CD4-positive, alpha-beta memory T cell (primary cell): ENCODE measurements around the gene LRRC43. TPM values are rescaled to one million over a fixed set of nuclear protein-coding genes. Genes with fewer than 3 reads are reported as not detected.

Experiments
- CTCF ChIA-PET: fragments of 350-600 bp; sonication (Branson Sonifier 250); formaldehyde crosslinking; loops from one replicate; lab custom pipeline; 2021; ENCODE audit warnings: inconsistent platforms; ENCODE audit not compliant: partially characterized antibody; lab: Charles Lee
- POLR2A ChIA-PET: fragments of 350-600 bp; sonication (Branson Sonifier 250); formaldehyde crosslinking; loops from one replicate; lab custom pipeline; 2021; ENCODE audit not compliant: partially characterized antibody; lab: Charles Lee
- DNase-seq, 5 donors: peaks; one replicate each; pipeline versions ENCODE4 v3.0.0 to v3.0.0-alpha.2; 2020 to 2022; ENCODE audit warnings: mixed read lengths in 1 of 5
- H3K27ac ChIP-seq: one replicate; pipeline ENCODE4 v1.7.0; 2013; ENCODE audit warnings: low read depth, low read length
- H3K27me3 ChIP-seq: 2 replicates; pipeline ENCODE4 v1.7.0; 2013; ENCODE audit warnings: mild to moderate bottlenecking, low read length, moderate library complexity; ENCODE audit not compliant: insufficient read depth
- H3K36me3 ChIP-seq: 2 replicates; pipeline ENCODE4 v1.7.0; 2013; ENCODE audit warnings: mild to moderate bottlenecking, low read length, moderate library complexity; ENCODE audit not compliant: insufficient read depth
- H3K4me1 ChIP-seq: 2 replicates; pipeline ENCODE4 v1.7.0; 2013; ENCODE audit warnings: mild to moderate bottlenecking, low read length, moderate library complexity; ENCODE audit not compliant: insufficient read depth
- H3K4me3 ChIP-seq, 2 donors: one replicate each; pipeline ENCODE4 v1.7.0; 2013; ENCODE audit warnings: low read length in 2 of 2, mild to moderate bottlenecking in 1 of 2
- H3K9me3 ChIP-seq, 2 donors: one replicate each; pipeline ENCODE4 v1.7.0; 2013; ENCODE audit warnings: low read length in 2 of 2, control low read depth in 1 of 2; ENCODE audit not compliant: control insufficient read depth in 1 of 2
- H3K27ac Mint-ChIP-seq, 7 donors: one replicate each; pipeline ENCODE4 v1.8.0; 2020 to 2021; ENCODE audit warnings: mixed read lengths in 7 of 7, mild to moderate bottlenecking in 6 of 7, inconsistent platforms in 3 of 7, moderate library complexity in 3 of 7
- H3K27me3 Mint-ChIP-seq, 2 donors: one replicate each; pipeline ENCODE4 v1.8.0; 2020 to 2021; ENCODE audit warnings: mixed read lengths in 2 of 2
- H3K36me3 Mint-ChIP-seq, 2 donors: one replicate each; pipeline ENCODE4 v1.8.0; 2020 to 2021; ENCODE audit warnings: mixed read lengths in 2 of 2, inconsistent platforms in 1 of 2, mild to moderate bottlenecking in 1 of 2
- H3K4me1 Mint-ChIP-seq, 4 donors: one replicate each; pipeline ENCODE4 v1.8.0; 2020 to 2021; ENCODE audit warnings: mixed read lengths in 4 of 4, mild to moderate bottlenecking in 1 of 4
- H3K4me3 Mint-ChIP-seq, 8 donors: one replicate each; pipeline ENCODE4 v1.8.0; 2020 to 2021; ENCODE audit warnings: mixed read lengths in 8 of 8, mild to moderate bottlenecking in 7 of 8, moderate library complexity in 6 of 8, inconsistent platforms in 3 of 8
- H3K9me3 Mint-ChIP-seq, 8 donors: one replicate each; pipeline ENCODE4 v1.8.0; 2020 to 2021; ENCODE audit warnings: mixed read lengths in 8 of 8, mild to moderate bottlenecking in 5 of 8, inconsistent platforms in 3 of 8, moderate library complexity in 1 of 8
- intact Hi-C: fragments of 100-400 bp; cut with micrococcal nuclease; formaldehyde crosslinking; loops from one replicate; pipeline ENCODE4 v1.15.1; 2023
- polyA plus RNA-seq, 2 donors: library from polyadenylated mRNA; unstranded; fragments of 300-500 nt; fragmentation: Illumina TruSeq; gene quantifications; one replicate each; pipeline ENCODE4 v1.2.3, GENCODE V29; 2021
- total RNA-seq, 2 experiments: library from RNA; stranded (reverse); gene quantifications; one replicate each; pipeline ENCODE4 v1.2.3, GENCODE V29; 2021

LRRC43 gene
- total and polyA plus RNA-seq, 4 experiments from 2014 or later = not detected

- CTCF ChIA-PET = interaction anchor here (1.1 kb wide), 1 partner anchor 196 kb away, joined by 4 read pairs; no protein-coding TSS in a partner anchor
- Mint-ChIP-seq H3K4me3 (no peak overlapping the region), H3K4me1 (peaks cover 0 to 4% (median 3%) of the 10 kb centered on the region in 4 donors)
These were observed 24.1 kb upstream of the LRRC43 start for GRCh38 chr12:122158700-122159285.

GRCh38 chr12:122159882-122160281 lies 23.0 kb upstream of the LRRC43 start:
- POLR2A ChIA-PET = no interaction called here
- intact Hi-C loops = loop anchor here (1.0 kb wide), 1 partner anchor 196 kb away; no protein-coding TSS in a partner anchor
- CTCF ChIA-PET = interaction anchor here (1.1 kb wide), 1 partner anchor 194 kb away, joined by 4 read pairs; no protein-coding TSS in a partner anchor

More at GRCh38 chr12:122158700-122159285, 24.1 kb upstream of the LRRC43 start:
- intact Hi-C loops = no loop called here
- H3K27me3 ChIP-seq = no peaks in the 10 kb centered on the region
- DNase-seq = no peak
- Mint-ChIP-seq H3K27ac (no peak overlapping the region), H3K36me3 (no peaks in the 10 kb centered on the region), H3K9me3 (no peaks in the 10 kb centered on the region), H3K27me3 (peaks cover 0 to 3% of the 10 kb centered on the region in 2 donors)
- H3K4me1 ChIP-seq = peaks cover 4% of the 10 kb centered on the region
- no peaks in the 10 kb centered on the region for H3K36me3 ChIP-seq
- H3K9me3 ChIP-seq = no peaks in the 10 kb centered on the region
- H3K27ac ChIP-seq = no peak overlapping the region
- POLR2A ChIA-PET = no interaction called here
- no peak overlapping the region for H3K4me3 ChIP-seq

GRCh38 chr12:122160761-122161160 lies 22.2 kb upstream of the LRRC43 start:
- CTCF ChIA-PET = no interaction called here
- Mint-ChIP-seq H3K27me3 (peaks cover 0 to 2% of the 10 kb centered on the region in 2 donors), H3K27ac (no peak overlapping the region), H3K9me3 (no peaks in the 10 kb centered on the region), H3K36me3 (no peaks in the 10 kb centered on the region), H3K4me3 (no peak overlapping the region), H3K4me1 (peaks cover 0 to 4% (median 3%) of the 10 kb centered on the region in 4 donors)
- H3K27ac ChIP-seq = no peak overlapping the region
- no peak overlapping the region for H3K4me3 ChIP-seq
- H3K36me3 ChIP-seq = no peaks in the 10 kb centered on the region
- no peaks in the 10 kb centered on the region for H3K27me3 ChIP-seq
- intact Hi-C loops = loop anchor here (1.0 kb wide), 1 partner anchor 196 kb away; no protein-coding TSS in a partner anchor
- H3K9me3 ChIP-seq = no peaks in the 10 kb centered on the region
- DNase-seq = no peak
- POLR2A ChIA-PET = no interaction called here
- peaks cover 4% of the 10 kb centered on the region for H3K4me1 ChIP-seq

More at GRCh38 chr12:122159882-122160281, 23.0 kb upstream of the LRRC43 start:
- Mint-ChIP-seq H3K9me3 (no peaks in the 10 kb centered on the region), H3K27ac (peak overlapping the region in 1 of 7 donors; percentile 7), H3K4me3 (no peak overlapping the region), H3K4me1 (peaks cover 0 to 4% (median 3%) of the 10 kb centered on the region in 4 donors), H3K27me3 (peaks cover 0 to 3% of the 10 kb centered on the region in 2 donors), H3K36me3 (no peaks in the 10 kb centered on the region)
- no peak overlapping the region for H3K4me3 ChIP-seq
- no peaks in the 10 kb centered on the region for H3K27me3 ChIP-seq
- H3K27ac ChIP-seq = no peak overlapping the region
- H3K36me3 ChIP-seq = no peaks in the 10 kb centered on the region
- DNase-seq = no peak
- no peaks in the 10 kb centered on the region for H3K9me3 ChIP-seq
- H3K4me1 ChIP-seq = peaks cover 4% of the 10 kb centered on the region

GRCh38 chr12:122161682-122162081 lies 21.2 kb upstream of the LRRC43 start:
- peaks cover 4% of the 10 kb centered on the region for H3K4me1 ChIP-seq
- intact Hi-C loops = no loop called here
- peaks cover under 1 to 2% of the 10 kb centered on the region in 2 donors for H3K27me3 Mint-ChIP-seq
- ChIA-PET CTCF (no interaction called here), POLR2A (no interaction called here)
- H3K36me3 ChIP-seq = no peaks in the 10 kb centered on the region
- no peaks in the 10 kb centered on the region for H3K9me3 ChIP-seq
- no peak overlapping the region for H3K4me3 ChIP-seq
- H3K27ac Mint-ChIP-seq = no peak overlapping the region
- no peak overlapping the region for H3K27ac ChIP-seq
- H3K4me3 Mint-ChIP-seq = no peak overlapping the region
- no peaks in the 10 kb centered on the region for H3K27me3 ChIP-seq
- no peaks in the 10 kb centered on the region for H3K9me3 Mint-ChIP-seq
- H3K4me1 Mint-ChIP-seq = peaks cover 2 to 7% (median 4%) of the 10 kb centered on the region in 4 donors
- no peaks in the 10 kb centered on the region for H3K36me3 Mint-ChIP-seq
- DNase-seq = peak in 2 of 5 donors; percentile 12 to 14

- POLR2A ChIA-PET = no interaction called here
- no peaks in the 10 kb centered on the region for H3K9me3 ChIP-seq
These were observed 19.9 kb upstream of the LRRC43 start for GRCh38 chr12:122162976-122163375.

GRCh38 chr12:122166422-122167349 lies 16.2 kb upstream of the LRRC43 start:
- POLR2A ChIA-PET = interaction anchor here (0.6 kb wide), 1 partner anchor 115 kb away, joined by 3 read pairs; no protein-coding TSS in a partner anchor
- Histone ChIP-seq H3K9me3 (no peaks in the 10 kb centered on the region), H3K27ac (no peak overlapping the region), H3K36me3 (no peaks in the 10 kb centered on the region), H3K4me1 (peaks cover 10% of the 10 kb centered on the region), H3K4me3 (no peak overlapping the region), H3K27me3 (no peaks in the 10 kb centered on the region)
- H3K36me3 Mint-ChIP-seq = no peaks in the 10 kb centered on the region
- peaks cover 3 to 7% of the 10 kb centered on the region in 2 donors for H3K27me3 Mint-ChIP-seq
- CTCF ChIA-PET = interaction anchor here (1.0 kb wide), 1 partner anchor 43 kb away, joined by 3 read pairs; no protein-coding TSS in a partner anchor
- peak overlapping the region in 3 of 7 donors; percentile 10 to 53 (median 14) for H3K27ac Mint-ChIP-seq
- DNase-seq = no peak
- H3K4me3 Mint-ChIP-seq = peak overlapping the region in 6 of 8 donors; percentile 21 to 76 (median 48)
- peaks cover 8 to 14% (median 12%) of the 10 kb centered on the region in 4 donors for H3K4me1 Mint-ChIP-seq
- no peaks in the 10 kb centered on the region for H3K9me3 Mint-ChIP-seq
- intact Hi-C loops = no loop called here

More at GRCh38 chr12:122162976-122163375, 19.9 kb upstream of the LRRC43 start:
- Mint-ChIP-seq H3K9me3 (no peaks in the 10 kb centered on the region), H3K4me1 (peaks cover 8 to 14% (median 12%) of the 10 kb centered on the region in 4 donors), H3K4me3 (no peak overlapping the region), H3K36me3 (no peaks in the 10 kb centered on the region), H3K27ac (peak overlapping the region in 1 of 7 donors; percentile 32), H3K27me3 (peaks cover 2 to 7% of the 10 kb centered on the region in 2 donors)
- CTCF ChIA-PET = no interaction called here
- peaks cover 10% of the 10 kb centered on the region for H3K4me1 ChIP-seq
- no peak overlapping the region for H3K27ac ChIP-seq
- H3K27me3 ChIP-seq = no peaks in the 10 kb centered on the region
- no peak for DNase-seq
- no peak overlapping the region for H3K4me3 ChIP-seq
- intact Hi-C loops = no loop called here
- H3K36me3 ChIP-seq = no peaks in the 10 kb centered on the region
